Measurements from ENCODE around the gene HOXA5.
A peak's percentile ranks its signal among the peaks of the same experiment; 100 is the strongest.

Gene HOXA5

DNA sequence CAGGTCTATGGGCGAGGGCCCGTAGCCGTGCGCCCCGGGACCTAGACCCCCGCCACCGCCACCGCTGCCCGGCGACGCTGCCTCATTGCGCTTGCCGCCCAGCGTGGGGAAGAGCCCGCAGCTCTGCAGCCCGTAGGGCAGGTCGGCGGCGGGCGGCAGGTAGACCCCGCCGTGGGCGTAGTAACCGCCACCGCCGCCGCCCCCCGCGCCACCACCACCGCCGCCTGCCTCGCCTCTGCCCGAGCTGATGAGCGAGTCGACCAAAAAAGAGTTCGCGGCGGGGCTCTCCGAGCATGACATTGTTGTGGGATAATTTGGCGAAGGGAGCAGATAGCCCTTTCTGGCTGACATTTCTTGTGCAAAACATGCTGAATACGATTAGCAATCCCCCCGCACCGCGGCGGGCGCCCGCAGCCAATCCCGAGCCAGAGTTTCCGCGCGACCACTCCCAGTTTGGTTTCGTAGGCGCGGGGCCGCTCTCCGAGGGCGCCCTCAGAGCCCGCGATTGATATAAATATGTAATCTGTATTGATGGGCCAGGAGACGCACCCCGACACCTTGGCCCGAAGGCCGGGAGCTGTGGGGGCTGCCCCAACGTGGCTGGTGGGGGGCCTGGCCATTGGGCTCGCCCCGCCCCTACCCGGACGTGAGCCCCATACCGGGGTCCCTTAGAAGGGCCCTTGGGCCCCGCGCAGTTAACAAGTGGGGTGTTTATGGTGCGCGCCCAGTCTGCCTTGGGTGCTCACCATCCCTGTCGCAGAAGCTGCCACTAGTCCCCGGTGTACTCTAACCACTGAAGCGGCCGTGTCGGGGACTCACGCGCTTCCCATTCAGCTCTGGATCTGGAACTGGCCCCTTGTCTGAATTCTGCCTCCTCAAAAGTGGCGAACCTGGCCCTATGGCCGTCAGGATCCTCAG, 30.7 kb upstream of the HOXA5 start, which contains the start of gene HOXA10:
Gene HOXA10 (minus strand): TSS at position 365 of the 918 bp plus-strand sequence. CDS start 14 bp downstream, at position 351.
- H2AFZ ChIP-seq (ENCODE audit: low read depth), result peak within 1 kb of the TSS; percentile 81
- H3K4me1 ChIP-seq (ENCODE audit: low read depth, poor library complexity, severe bottlenecking), result peaks cover 17% of the 10 kb centered on the region
- TF ChIP-seq, protein P1, sequence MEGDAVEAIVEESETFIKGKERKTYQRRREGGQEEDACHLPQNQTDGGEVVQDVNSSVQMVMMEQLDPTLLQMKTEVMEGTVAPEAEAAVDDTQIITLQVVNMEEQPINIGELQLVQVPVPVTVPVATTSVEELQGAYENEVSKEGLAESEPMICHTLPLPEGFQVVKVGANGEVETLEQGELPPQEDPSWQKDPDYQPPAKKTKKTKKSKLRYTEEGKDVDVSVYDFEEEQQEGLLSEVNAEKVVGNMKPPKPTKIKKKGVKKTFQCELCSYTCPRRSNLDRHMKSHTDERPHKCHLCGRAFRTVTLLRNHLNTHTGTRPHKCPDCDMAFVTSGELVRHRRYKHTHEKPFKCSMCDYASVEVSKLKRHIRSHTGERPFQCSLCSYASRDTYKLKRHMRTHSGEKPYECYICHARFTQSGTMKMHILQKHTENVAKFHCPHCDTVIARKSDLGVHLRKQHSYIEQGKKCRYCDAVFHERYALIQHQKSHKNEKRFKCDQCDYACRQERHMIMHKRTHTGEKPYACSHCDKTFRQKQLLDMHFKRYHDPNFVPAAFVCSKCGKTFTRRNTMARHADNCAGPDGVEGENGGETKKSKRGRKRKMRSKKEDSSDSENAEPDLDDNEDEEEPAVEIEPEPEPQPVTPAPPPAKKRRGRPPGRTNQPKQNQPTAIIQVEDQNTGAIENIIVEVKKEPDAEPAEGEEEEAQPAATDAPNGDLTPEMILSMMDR (conservative IDR thresholded peaks at IDR 0.05; ENCODE audit: low read depth, low read length), result no peak
- H3K27ac ChIP-seq, result peak within 1 kb of the TSS; percentile 80
- no peaks in the 10 kb centered on the region for H4K20me1 ChIP-seq (ENCODE audit: insufficient read depth)
- peak within 1 kb of the TSS; percentile 70 for H3K4me2 ChIP-seq
- no peaks in the 10 kb centered on the region for H3K79me2 ChIP-seq (ENCODE audit: insufficient read depth, low read depth)
- peak within 1 kb of the TSS; percentile 88 for H3K9ac ChIP-seq
- H3K4me3 ChIP-seq (IDR thresholded peaks at IDR 0.05; ENCODE audit: insufficient read depth, low read depth, low read length), result no peak within 1 kb of the TSS
- H3K27me3 ChIP-seq (ENCODE audit: insufficient read depth, low read depth), result peaks cover 15% of the 10 kb centered on the region; the same call in 1 of the 2 replicates
- no peaks in the 10 kb centered on the region for H3K36me3 ChIP-seq (ENCODE audit: insufficient read depth)

DNA sequence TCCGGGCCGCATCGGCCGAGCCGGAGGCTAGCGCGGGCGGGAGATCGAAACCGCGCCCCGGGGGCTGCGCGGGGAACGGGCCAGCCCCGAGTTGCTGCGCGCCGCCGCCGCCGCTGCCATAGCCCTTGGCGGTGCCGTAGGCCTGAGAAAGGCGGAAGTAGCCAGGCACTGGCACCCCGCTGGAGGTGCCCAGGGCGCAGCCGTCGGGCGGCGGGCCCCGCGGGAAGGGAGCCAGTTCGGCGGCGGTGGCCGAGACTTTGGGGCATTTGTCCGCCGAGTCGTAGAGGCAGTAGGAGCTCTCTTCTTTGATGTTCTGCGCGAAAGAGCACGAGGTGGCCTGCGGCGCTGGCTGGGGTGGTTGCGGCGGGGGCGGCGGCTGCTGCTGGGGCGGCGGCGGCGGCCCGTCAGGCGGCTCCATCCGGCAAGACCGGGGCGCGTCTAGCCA, 30.1 kb upstream of the HOXA5 start:
- Histone ChIP-seq H3K9ac (peak overlapping the region; percentile 88), H2AFZ (ENCODE audit: low read depth) (peak overlapping the region; percentile 81), H3K79me2 (ENCODE audit: insufficient read depth, low read depth) (no peaks in the 10 kb centered on the region), H3K4me1 (ENCODE audit: low read depth, poor library complexity, severe bottlenecking) (peaks cover 17% of the 10 kb centered on the region), H3K4me2 (peak overlapping the region; percentile 70), H3K27ac (peak overlapping the region; percentile 80), H3K36me3 (ENCODE audit: insufficient read depth) (no peaks in the 10 kb centered on the region), H4K20me1 (ENCODE audit: insufficient read depth) (no peaks in the 10 kb centered on the region), H3K27me3 (ENCODE audit: insufficient read depth, low read depth) (peaks cover 15% of the 10 kb centered on the region; the same call in 1 of the 2 replicates), H3K4me3 (IDR thresholded peaks at IDR 0.05; ENCODE audit: insufficient read depth, low read depth, low read length) (no peak overlapping the region)
- TF ChIP-seq, protein P1 (conservative IDR thresholded peaks at IDR 0.05; ENCODE audit: low read depth, low read length), result no peak

DNA sequence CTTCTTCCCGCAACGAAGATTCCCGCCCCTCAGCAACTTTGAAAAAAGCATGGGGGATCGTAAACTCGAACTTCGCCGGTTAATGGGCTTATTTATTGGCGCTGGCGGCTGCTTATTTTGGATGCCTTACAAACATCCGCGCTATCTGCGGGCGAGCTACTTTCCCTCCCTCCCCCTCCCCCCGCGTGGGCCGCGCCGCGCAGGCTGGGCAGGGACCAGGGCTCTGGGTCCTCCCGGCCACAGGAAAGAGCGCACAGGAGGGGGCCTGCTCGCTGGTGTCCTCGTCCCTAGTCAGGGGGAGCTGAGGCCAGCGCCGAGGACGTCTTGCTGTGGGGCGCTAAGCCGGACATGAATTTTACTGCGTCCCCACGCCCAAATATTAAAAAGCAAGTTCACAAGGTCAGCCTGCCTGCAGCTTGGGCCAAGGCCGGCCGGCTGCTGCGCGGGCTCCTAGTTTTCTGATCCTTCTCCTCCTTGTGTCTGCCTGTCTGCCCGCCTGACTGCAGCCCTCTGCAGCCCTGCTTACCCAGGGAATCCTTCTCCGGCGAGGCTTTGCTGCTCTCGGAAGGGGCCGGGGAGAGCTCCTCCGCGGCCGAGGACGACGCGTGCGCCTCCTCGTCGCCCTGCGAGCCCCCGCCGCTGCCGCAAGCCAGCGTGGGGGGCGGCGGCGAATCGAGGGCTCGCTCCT, 29.5 kb upstream of the HOXA5 start:
- Histone ChIP-seq H3K4me3 (IDR thresholded peaks at IDR 0.05; ENCODE audit: insufficient read depth, low read depth, low read length) (no peak overlapping the region), H3K79me2 (ENCODE audit: insufficient read depth, low read depth) (no peaks in the 10 kb centered on the region), H3K27me3 (ENCODE audit: insufficient read depth, low read depth) (peaks cover 15% of the 10 kb centered on the region; the same call in 1 of the 2 replicates), H3K36me3 (ENCODE audit: insufficient read depth) (no peaks in the 10 kb centered on the region), H3K4me1 (ENCODE audit: low read depth, poor library complexity, severe bottlenecking) (peaks cover 17% of the 10 kb centered on the region), H4K20me1 (ENCODE audit: insufficient read depth) (no peaks in the 10 kb centered on the region), H3K27ac (peak overlapping the region; percentile 80), H3K4me2 (peak overlapping the region; percentile 70), H2AFZ (ENCODE audit: low read depth) (peak overlapping the region; percentile 81), H3K9ac (peak overlapping the region; percentile 88)
- TF ChIP-seq, protein P1 (conservative IDR thresholded peaks at IDR 0.05; ENCODE audit: low read depth, low read length), result no peak

DNA sequence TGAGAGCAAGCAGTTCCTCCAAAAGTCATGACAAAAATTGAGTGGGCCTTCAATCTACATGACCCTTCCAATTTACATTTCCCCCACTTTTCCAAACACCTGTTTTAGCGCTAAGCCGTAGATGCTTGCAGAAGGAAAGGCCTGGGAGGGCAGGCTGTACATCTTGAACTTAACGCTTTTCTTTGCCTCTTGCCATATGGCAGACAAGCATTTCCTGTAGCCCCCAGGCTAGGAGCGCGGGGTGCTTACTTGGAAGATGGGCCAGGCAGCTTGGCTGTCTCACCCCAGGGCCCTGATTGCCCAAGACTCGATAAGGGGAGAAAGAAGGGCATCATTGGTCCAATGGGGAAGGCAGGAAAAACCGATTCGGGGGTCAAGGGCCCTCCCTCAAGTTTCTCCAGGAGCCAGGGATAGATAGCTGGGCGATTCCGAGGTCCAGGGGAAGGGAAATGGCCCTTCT, 28.9 kb upstream of the HOXA5 start:
- no peak overlapping the region for H3K4me3 ChIP-seq (IDR thresholded peaks at IDR 0.05; ENCODE audit: insufficient read depth, low read depth, low read length)

More for the DNA sequence above, 28.9 kb upstream of the HOXA5 start:
- Histone ChIP-seq H3K4me1 (ENCODE audit: low read depth, poor library complexity, severe bottlenecking) (peaks cover 17% of the 10 kb centered on the region), H3K9ac (peak overlapping the region; percentile 88; the same call in 1 of the 2 replicates), H3K27me3 (ENCODE audit: insufficient read depth, low read depth) (peaks cover 15% of the 10 kb centered on the region; the same call in 1 of the 2 replicates), H3K4me2 (peak overlapping the region; percentile 70), H3K27ac (no peak overlapping the region), H3K36me3 (ENCODE audit: insufficient read depth) (no peaks in the 10 kb centered on the region), H3K79me2 (ENCODE audit: insufficient read depth, low read depth) (no peaks in the 10 kb centered on the region), H2AFZ (ENCODE audit: low read depth) (peak overlapping the region; percentile 81), H4K20me1 (ENCODE audit: insufficient read depth) (no peaks in the 10 kb centered on the region)
- TF ChIP-seq, protein P1 (conservative IDR thresholded peaks at IDR 0.05; ENCODE audit: low read depth, low read length), result no peak

Measured in KMS-11 (cell line).